ENCODE measurements around the gene CIAO2B.

CIAO2B gene

GRCh38 chr16:66895689-66895979 is 38.6 kb downstream of the CIAO2B start:
- TF ChIP-seq CTCF (conservative IDR thresholded peaks at IDR 0.05; ENCODE audit: low read length) = no peak
- no peak for DNase-seq (ENCODE audit: low read depth)
- H3K4me3 ChIP-seq (ENCODE audit: low read length) = no peak overlapping the region

- peak; percentile 71 for DNase-seq (ENCODE audit: low read depth)
- no peak overlapping the region for H3K4me3 ChIP-seq (ENCODE audit: low read length)
- TF ChIP-seq CTCF (conservative IDR thresholded peaks at IDR 0.05; ENCODE audit: low read length) = peak; percentile 92
Observed at GRCh38 chr16:66894948-66895688, 39.1 kb downstream of the CIAO2B start.

- DNase-seq (ENCODE audit: low read depth) = no peak
- no peak overlapping the region for H3K4me3 ChIP-seq (ENCODE audit: low read length)
- TF ChIP-seq CTCF (conservative IDR thresholded peaks at IDR 0.05; ENCODE audit: low read length) = no peak
Observed at GRCh38 chr16:66894055-66894454, 40.1 kb downstream of the CIAO2B start.

GRCh38 chr16:66891797-66892196 is 42.4 kb downstream of the CIAO2B start:
- DNase-seq (ENCODE audit: low read depth) = no peak
- TF ChIP-seq CTCF (conservative IDR thresholded peaks at IDR 0.05; ENCODE audit: low read length) = no peak
- H3K4me3 ChIP-seq (ENCODE audit: low read length) = no peak overlapping the region

- H3K4me3 ChIP-seq (ENCODE audit: low read length) = no peak overlapping the region
- TF ChIP-seq CTCF (conservative IDR thresholded peaks at IDR 0.05; ENCODE audit: low read length) = no peak
- DNase-seq (ENCODE audit: low read depth) = no peak
Observed at GRCh38 chr16:66891360-66891759, 42.8 kb downstream of the CIAO2B start.

- no peak for DNase-seq (ENCODE audit: low read depth)
- no peak for TF ChIP-seq CTCF (conservative IDR thresholded peaks at IDR 0.05; ENCODE audit: low read length)
- no peak overlapping the region for H3K4me3 ChIP-seq (ENCODE audit: low read length)
Observed at GRCh38 chr16:66890799-66891198, 43.4 kb downstream of the CIAO2B start.

- no peak for DNase-seq (ENCODE audit: low read depth)
- H3K4me3 ChIP-seq (ENCODE audit: low read length) = no peak overlapping the region
- no peak for TF ChIP-seq CTCF (conservative IDR thresholded peaks at IDR 0.05; ENCODE audit: low read length)
Observed at GRCh38 chr16:66889622-66890021, 44.6 kb downstream of the CIAO2B start.

Data from AG10803 (cell line).